ENCODE data around the gene P2RY6.

GRCh38 chr11:73297702-73298101 lies 25.6 kb downstream of the P2RY6 start:
- no peak for TF ChIP-seq CTCF (IDR thresholded peaks at IDR 0.05)
- TF ChIP-seq POLR2A (IDR thresholded peaks at IDR 0.05), result no peak
- no peak for TF ChIP-seq POLR2AphosphoS5 (IDR thresholded peaks at IDR 0.05)
